Right lobe of liver (tissue), 6 donors: ENCODE results near the gene ENPP6. TPM values are rescaled to one million over a fixed set of nuclear protein-coding genes. Genes with fewer than 3 reads are reported as not detected.
A peak's percentile ranks its signal among the peaks of the same experiment; 100 is the strongest.

Experiments used
- ATAC-seq, 4 donors: fragments of 200-7000 bp; cut with Tn5 transposase; one replicate each; pipeline ENCODE4 v1.9.1; 2020; ENCODE audit warnings: mild to moderate bottlenecking in 4 of 4, moderate library complexity in 4 of 4
- DNase-seq, 3 donors: peaks; one replicate each; pipeline ENCODE4 v3.0.0-alpha.2; 2020
- H3K27ac ChIP-seq, 3 donors: fragments of 200-600 bp; one replicate each; pipeline ENCODE4 v1.8.0; 2022
- H3K27me3 ChIP-seq, 2 donors: fragments of 200-600 bp; one replicate each; pipeline ENCODE4 v1.8.0; 2022
- H3K36me3 ChIP-seq, 4 donors: fragments of 200-600 bp; sonication (generic) in 1 of 4; one replicate each; pipeline versions ENCODE4 v1.5.1 to v1.8.0; 2017 to 2022; ENCODE audit warnings: control low read depth in 1 of 4
- H3K4me1 ChIP-seq, 4 donors: fragments of 200-600 bp; sonication (generic) in 1 of 4; one replicate each; pipeline versions ENCODE4 v1.5.1 to v1.8.0; 2017 to 2022; ENCODE audit warnings: control low read depth in 1 of 4
- H3K4me3 ChIP-seq, 3 donors: fragments of 200-600 bp; one replicate each; pipeline ENCODE4 v1.8.0; 2022
- H3K9me3 ChIP-seq, 4 donors: fragments of 200-600 bp; sonication (generic) in 1 of 4; one replicate each; pipeline versions ENCODE4 v1.5.1 to v1.8.0; 2017 to 2022; ENCODE audit warnings: control low read depth in 1 of 4
- POLR2A ChIP-seq: fragments of 450-650 bp; IDR thresholded peaks from one replicate; pipeline ENCODE4 v1.6.1; 2017; ENCODE audit warnings: antibody characterized with exemption, mild to moderate bottlenecking
- WGBS: methylation state at CpG from one replicate; pipeline ENCODE4 v1.1.6; 2018; ENCODE audit warnings: low coverage, low lambda C conversion rate; ENCODE audit not compliant: insufficient coverage; ENCODE audit errors: missing lambda C conversion rate; 5-methylcytosine and 5-hydroxymethylcytosine counted together
- intact Hi-C, 2 donors: fragments of 100-400 bp; cut with DNase I; formaldehyde crosslinking; loops; one replicate each; pipeline versions ENCODE4 v1.11.2 to v1.14.1; 2022
- total RNA-seq, 6 experiments: library from RNA; depleted of rRNA in 2 of 6; stranded (reverse); fragments of >200 nt in 2 of 6; fragmentation: NEBNext Ultra II Directional in 3 of 6; extraction: Animal tissue kit (Norgen Biotek cat#: 25700) in 3 of 6; gene quantifications; one replicate each; pipeline versions ENCODE4 v1.1.0 to v1.2.4, GENCODE V29; 2016 to 2023
- TF ChIP-seq, protein P1 (sequence below), 4 donors: fragments of 200-600 bp in 3 of 4; fragments of 450-650 bp in 1 of 4; IDR thresholded peaks; one replicate each; pipeline versions ENCODE4 v1.5.1 to v1.8.0; 2016 to 2022; ENCODE audit warnings: antibody characterized with exemption in 4 of 4, mild to moderate bottlenecking in 2 of 4
- donor health status: DM: no; HTN: yes; CAD: no.
- donor health status: DM: no; HTN: no; CAD: no.
- donor health status: DM: no; HTN: no; CAD: no.
- donor health status: DM: no; HTN: yes; CAD: no.
- donor health status: DM: no; HTN: yes; CAD: no.

ENPP6 gene
- total RNA-seq, 6 experiments from 2014 or later = 0.06 to 0.42 TPM; not detected in 4

DNA sequence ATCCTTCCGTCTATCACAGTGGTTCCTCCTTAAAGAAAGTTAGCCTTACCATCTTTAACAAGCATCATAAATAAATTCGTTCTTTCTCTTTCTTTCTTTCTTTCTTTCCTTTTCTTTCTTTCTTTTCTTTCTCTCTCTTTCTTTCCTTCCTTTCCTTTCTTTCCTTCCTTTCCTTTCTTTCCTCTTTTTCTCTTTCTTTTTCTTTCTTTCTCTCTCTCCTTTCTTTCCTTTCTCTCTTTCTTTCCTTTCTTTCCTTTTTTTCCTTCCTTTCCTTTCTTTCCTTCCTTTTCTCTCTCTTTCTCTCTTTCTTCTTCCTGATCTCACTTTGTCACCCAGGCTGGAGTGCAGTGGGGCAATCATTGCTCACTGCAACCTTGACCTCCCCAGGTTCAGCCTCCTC, 60.4 kb downstream of the ENPP6 start:
- TF ChIP-seq, protein P1, sequence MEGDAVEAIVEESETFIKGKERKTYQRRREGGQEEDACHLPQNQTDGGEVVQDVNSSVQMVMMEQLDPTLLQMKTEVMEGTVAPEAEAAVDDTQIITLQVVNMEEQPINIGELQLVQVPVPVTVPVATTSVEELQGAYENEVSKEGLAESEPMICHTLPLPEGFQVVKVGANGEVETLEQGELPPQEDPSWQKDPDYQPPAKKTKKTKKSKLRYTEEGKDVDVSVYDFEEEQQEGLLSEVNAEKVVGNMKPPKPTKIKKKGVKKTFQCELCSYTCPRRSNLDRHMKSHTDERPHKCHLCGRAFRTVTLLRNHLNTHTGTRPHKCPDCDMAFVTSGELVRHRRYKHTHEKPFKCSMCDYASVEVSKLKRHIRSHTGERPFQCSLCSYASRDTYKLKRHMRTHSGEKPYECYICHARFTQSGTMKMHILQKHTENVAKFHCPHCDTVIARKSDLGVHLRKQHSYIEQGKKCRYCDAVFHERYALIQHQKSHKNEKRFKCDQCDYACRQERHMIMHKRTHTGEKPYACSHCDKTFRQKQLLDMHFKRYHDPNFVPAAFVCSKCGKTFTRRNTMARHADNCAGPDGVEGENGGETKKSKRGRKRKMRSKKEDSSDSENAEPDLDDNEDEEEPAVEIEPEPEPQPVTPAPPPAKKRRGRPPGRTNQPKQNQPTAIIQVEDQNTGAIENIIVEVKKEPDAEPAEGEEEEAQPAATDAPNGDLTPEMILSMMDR (IDR thresholded peaks at IDR 0.05) = no peak
- no peak for TF ChIP-seq POLR2A
- Histone ChIP-seq H3K4me1 (peaks cover 0 to 8% (median 0%) of the 10 kb centered on the region in 4 donors), H3K27ac (no peak overlapping the region), H3K36me3 (no peaks in the 10 kb centered on the region), H3K9me3 (no peaks in the 10 kb centered on the region), H3K27me3 (no peaks in the 10 kb centered on the region), H3K4me3 (no peak overlapping the region)
- DNase-seq (no peak), ATAC-seq (no peak)
- WGBS = 70% methylated on average over 2 of the region's 2 CpGs
- intact Hi-C loops = no loop called here

DNA sequence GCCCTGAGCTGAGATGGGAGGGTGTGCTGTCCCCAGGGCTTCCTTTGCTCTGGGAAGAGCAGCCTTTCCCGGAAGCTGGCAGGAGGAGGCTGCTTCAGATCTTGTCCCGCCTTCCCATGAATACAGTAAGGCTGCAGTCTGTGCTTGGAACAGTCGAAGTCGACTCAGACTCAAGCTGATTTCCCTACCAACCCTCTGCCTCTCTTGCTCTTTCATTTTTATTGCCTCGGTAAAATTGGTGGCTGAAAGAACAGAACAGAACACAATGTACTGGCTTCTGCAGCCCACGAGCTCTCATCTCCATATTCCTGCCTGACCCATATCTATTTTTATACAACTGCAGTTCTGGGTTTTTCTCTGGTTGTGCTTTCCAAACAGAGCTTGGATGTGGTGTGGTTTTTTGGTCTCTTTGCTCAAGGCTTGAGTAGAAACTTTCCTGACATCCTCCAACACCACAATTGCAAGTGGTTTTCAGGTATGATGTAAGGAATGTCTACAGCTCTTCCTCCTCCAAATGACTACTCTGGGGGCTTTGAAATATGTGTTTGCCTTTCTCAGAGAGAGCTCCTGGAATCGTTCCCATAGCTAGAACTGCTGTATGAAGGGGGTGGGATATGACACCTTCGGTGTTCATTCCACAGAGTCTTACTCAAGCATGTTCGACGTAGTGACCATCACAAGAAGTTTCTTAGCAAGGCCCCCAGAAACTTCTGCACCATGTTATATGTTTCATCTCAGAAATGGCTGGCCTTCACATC, 61.3 kb downstream of the ENPP6 start:
- peaks cover 0 to 13% (median under 1%) of the 10 kb centered on the region in 4 donors for H3K4me1 ChIP-seq
- intact Hi-C loops = no loop called here
- peak in 2 of 4 donors; percentile 16 to 32 for ATAC-seq
- TF ChIP-seq, protein P1 (IDR thresholded peaks at IDR 0.05) = no peak
- no peak for TF ChIP-seq POLR2A
- H3K27me3 ChIP-seq = no peaks in the 10 kb centered on the region
- H3K36me3 ChIP-seq = no peaks in the 10 kb centered on the region
- H3K27ac ChIP-seq = no peak overlapping the region
- WGBS = 51% methylated on average over 5 of the region's 10 CpGs
- no peaks in the 10 kb centered on the region for H3K9me3 ChIP-seq
- DNase-seq = no peak
- H3K4me3 ChIP-seq = no peak overlapping the region

DNA sequence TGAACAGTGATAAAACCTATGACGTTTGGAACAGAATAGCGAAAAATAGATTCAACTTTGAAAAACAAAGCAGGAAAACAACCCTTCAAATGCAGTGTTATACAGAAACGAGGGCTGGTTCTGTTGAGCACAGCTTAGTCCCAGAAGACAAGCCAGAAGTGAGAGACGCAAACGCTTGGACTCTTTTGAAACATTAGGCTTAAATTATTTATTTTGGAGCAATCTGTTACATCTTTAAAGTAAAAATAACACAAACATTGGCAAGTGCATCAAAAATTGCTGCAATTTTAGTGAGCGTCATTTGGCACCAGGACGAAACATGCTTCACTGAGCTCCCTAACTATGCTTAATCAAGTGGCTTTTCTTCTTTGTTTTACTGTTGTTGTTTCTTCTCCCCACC, 63.5 kb downstream of the ENPP6 start:
- H3K27me3 ChIP-seq = no peaks in the 10 kb centered on the region
- H3K27ac ChIP-seq = peak overlapping the region in 1 of 3 donors; percentile 21
- peaks cover 0 to 32% (median 11%) of the 10 kb centered on the region in 4 donors for H3K4me1 ChIP-seq
- H3K36me3 ChIP-seq = no peaks in the 10 kb centered on the region
- ATAC-seq (peak; percentile 7 to 39 (median 26)), DNase-seq (no peak)
- 39% methylated on average over 7 of the region's 7 CpGs for WGBS
- no peaks in the 10 kb centered on the region for H3K9me3 ChIP-seq
- no peak overlapping the region for H3K4me3 ChIP-seq
- TF ChIP-seq, protein P1 (IDR thresholded peaks at IDR 0.05) = no peak
- no peak for TF ChIP-seq POLR2A
- intact Hi-C loops = no loop called here

DNA sequence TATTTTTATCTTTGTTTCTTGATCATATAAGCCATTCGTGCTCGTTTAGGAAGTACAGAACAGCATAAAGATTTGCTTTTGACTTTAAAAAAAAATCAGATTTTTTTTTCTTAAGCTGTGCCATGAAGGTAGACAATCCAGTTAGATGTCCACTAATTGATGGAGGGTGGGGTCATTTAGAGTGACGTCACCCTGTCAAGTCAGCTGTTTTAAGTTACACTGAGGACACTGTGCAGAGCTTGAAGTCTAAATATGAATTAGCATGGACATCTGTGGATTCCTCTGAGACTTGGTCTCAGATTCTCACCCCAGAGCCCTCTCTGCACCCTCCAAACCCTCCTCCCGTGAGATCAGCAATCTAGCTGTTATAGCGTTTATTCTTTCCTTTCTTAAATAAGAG, 63.9 kb downstream of the ENPP6 start:
- Histone ChIP-seq H3K9me3 (no peaks in the 10 kb centered on the region), H3K36me3 (no peaks in the 10 kb centered on the region), H3K27ac (peak overlapping the region in 1 of 3 donors; percentile 21), H3K4me1 (peaks cover 0 to 36% (median 13%) of the 10 kb centered on the region in 4 donors), H3K27me3 (no peaks in the 10 kb centered on the region), H3K4me3 (no peak overlapping the region)
- WGBS = 60% methylated on average over 5 of the region's 5 CpGs
- TF ChIP-seq, protein P1 (IDR thresholded peaks at IDR 0.05) = no peak
- no peak for ATAC-seq
- intact Hi-C loops = no loop called here
- no peak for DNase-seq
